CD4-positive, CD25-positive, alpha-beta regulatory T cell (primary cell): ENCODE measurements around the gene CBLB. TPM values are rescaled to one million over a fixed set of nuclear protein-coding genes. Genes with fewer than 3 reads are reported as not detected.

ENCODE experiments used
- ATAC-seq, 2 donors: fragments of 150-1000 bp; cut with Tn5 transposase; one replicate each; pipeline ENCODE4 v1.10.0; 2021; ENCODE audit warnings: low read depth in 2 of 2, moderate number of reproducible peaks in 2 of 2, moderate library complexity in 1 of 2
- DNase-seq, 3 donors: peaks; one replicate each; pipeline versions ENCODE4 v3.0.0 to v3.0.0-alpha.2; 2012 to 2022; ENCODE audit warnings: mixed read lengths in 1 of 3
- H3K27ac ChIP-seq: one replicate; pipeline ENCODE4 v1.7.0; 2013; ENCODE audit warnings: mild to moderate bottlenecking, low read length; ENCODE audit not compliant: insufficient read depth, poor library complexity, severe bottlenecking
- H3K27me3 ChIP-seq: one replicate; pipeline ENCODE4 v1.7.0; 2013; ENCODE audit warnings: low read length; ENCODE audit not compliant: control insufficient read depth, insufficient read depth
- H3K36me3 ChIP-seq: one replicate; pipeline ENCODE4 v1.7.0; 2013; ENCODE audit warnings: mild to moderate bottlenecking, low read length, moderate library complexity; ENCODE audit not compliant: control insufficient read depth, insufficient read depth
- H3K4me1 ChIP-seq: 2 replicates; pipeline ENCODE4 v1.7.0; 2013; ENCODE audit warnings: mild to moderate bottlenecking, low read length; ENCODE audit not compliant: insufficient read depth, control insufficient read depth, poor library complexity, severe bottlenecking
- H3K4me3 ChIP-seq: one replicate; pipeline ENCODE4 v1.7.0; 2013; ENCODE audit warnings: low read depth, mild to moderate bottlenecking, low read length, moderate library complexity
- H3K9me3 ChIP-seq, 2 experiments: 1 replicate in 1 of 2; 2 replicates in 1 of 2; pipeline ENCODE4 v1.7.0; 2013; ENCODE audit warnings: low read length in 2 of 2, mild to moderate bottlenecking in 1 of 2, moderate library complexity in 1 of 2; ENCODE audit not compliant: control insufficient read depth in 2 of 2
- H3K27ac Mint-ChIP-seq, 3 donors: one replicate each; pipeline ENCODE4 v1.8.0; 2020 to 2022; ENCODE audit warnings: mild to moderate bottlenecking in 3 of 3, mixed read lengths in 3 of 3, moderate library complexity in 2 of 3
- H3K27me3 Mint-ChIP-seq: one replicate; pipeline ENCODE4 v1.8.0; 2022; ENCODE audit warnings: mild to moderate bottlenecking, mixed read lengths
- H3K36me3 Mint-ChIP-seq: one replicate; pipeline ENCODE4 v1.8.0; 2020; ENCODE audit warnings: mixed read lengths
- H3K4me1 Mint-ChIP-seq, 4 donors: one replicate each; pipeline ENCODE4 v1.8.0; 2020 to 2022; ENCODE audit warnings: mixed read lengths in 4 of 4, mild to moderate bottlenecking in 1 of 4
- H3K4me3 Mint-ChIP-seq, 4 donors: one replicate each; pipeline ENCODE4 v1.8.0; 2020 to 2022; ENCODE audit warnings: mild to moderate bottlenecking in 4 of 4, mixed read lengths in 4 of 4, moderate library complexity in 3 of 4
- H3K9me3 Mint-ChIP-seq, 7 donors: one replicate each; pipeline ENCODE4 v1.8.0; 2020 to 2022; ENCODE audit warnings: mixed read lengths in 7 of 7, mild to moderate bottlenecking in 3 of 7, moderate library complexity in 2 of 7
- polyA plus RNA-seq, 4 donors: library from polyadenylated mRNA; unstranded; fragments of 300-500 nt; fragmentation: Illumina TruSeq; gene quantifications; one replicate each; pipeline ENCODE4 v1.2.3, GENCODE V29; 2021
- total RNA-seq: library from RNA; stranded (reverse); gene quantifications from one replicate; pipeline ENCODE4 v1.2.3, GENCODE V29; 2022

CBLB gene
- total and polyA plus RNA-seq, 5 donors from 2014 or later, result 23.9 to 83.1 (median 34.8) TPM

DNA sequence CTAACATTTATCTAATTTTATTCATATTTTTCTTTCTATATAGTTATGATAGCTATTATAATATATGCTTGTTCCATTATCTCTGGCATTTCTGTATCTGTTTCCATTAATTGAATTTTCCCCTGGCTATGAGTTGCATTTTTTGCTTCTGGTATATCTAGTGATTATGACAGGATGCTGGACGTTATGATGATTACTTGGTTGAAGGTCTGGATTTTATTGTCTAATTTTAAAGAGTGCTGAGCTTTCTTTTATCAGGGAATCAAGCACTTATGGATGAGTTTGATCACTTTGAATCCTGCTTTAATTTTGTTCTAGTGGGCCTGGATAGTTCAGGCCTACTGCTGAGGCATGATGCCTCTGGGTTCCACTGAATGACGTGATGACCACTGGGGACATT, 229.7 kb downstream of the CBLB start:
- DNase-seq (no peak), ATAC-seq (no peak)
- H3K4me1 ChIP-seq, result no peaks in the 10 kb centered on the region
- no peak overlapping the region for H3K4me3 Mint-ChIP-seq
- H3K36me3 ChIP-seq, result no peaks in the 10 kb centered on the region
- no peaks in the 10 kb centered on the region for H3K36me3 Mint-ChIP-seq
- no peaks in the 10 kb centered on the region for H3K4me1 Mint-ChIP-seq
- H3K27me3 Mint-ChIP-seq, result no peaks in the 10 kb centered on the region
- H3K9me3 Mint-ChIP-seq, result peaks cover 0 to 2% (median 0%) of the 10 kb centered on the region in 7 donors
- H3K4me3 ChIP-seq, result no peak overlapping the region
- H3K9me3 ChIP-seq, result no peaks in the 10 kb centered on the region
- no peaks in the 10 kb centered on the region for H3K27me3 ChIP-seq
- no peak overlapping the region for H3K27ac Mint-ChIP-seq
- no peak overlapping the region for H3K27ac ChIP-seq

DNA sequence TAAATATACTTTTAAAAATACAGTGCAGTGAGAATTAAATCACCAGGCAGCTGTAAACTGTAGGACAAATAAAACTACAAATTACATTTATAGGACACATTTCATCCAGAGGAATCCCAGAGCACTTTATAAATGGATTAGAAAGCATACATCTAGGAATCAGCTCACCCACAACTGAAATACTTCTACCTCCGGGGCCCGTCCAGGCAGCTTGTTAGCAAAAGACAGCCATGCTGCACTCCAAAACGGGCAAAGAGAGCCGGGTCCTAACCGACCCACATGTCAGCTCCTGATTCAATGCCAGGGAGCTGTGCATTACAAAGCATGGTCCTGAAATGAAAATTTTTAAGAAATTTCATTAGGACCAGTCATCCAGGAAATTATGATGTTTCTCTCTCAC, 234.1 kb downstream of the CBLB start:
- no peak for DNase-seq
- H3K36me3 Mint-ChIP-seq, result no peaks in the 10 kb centered on the region

GRCh38 chr3:105629718-105630117, 239.1 kb downstream of the CBLB start:
- H3K27me3 Mint-ChIP-seq, result peaks cover 6% of the 10 kb centered on the region
- H3K4me3 Mint-ChIP-seq, result no peak overlapping the region
- no peaks in the 10 kb centered on the region for H3K9me3 ChIP-seq
- H3K4me3 ChIP-seq, result no peak overlapping the region
- no peak for DNase-seq
- no peak overlapping the region for H3K27ac Mint-ChIP-seq
- H3K36me3 Mint-ChIP-seq, result no peaks in the 10 kb centered on the region
- no peak for ATAC-seq
- H3K36me3 ChIP-seq, result no peaks in the 10 kb centered on the region
- no peaks in the 10 kb centered on the region for H3K27me3 ChIP-seq
- H3K4me1 ChIP-seq, result no peaks in the 10 kb centered on the region
- no peaks in the 10 kb centered on the region for H3K4me1 Mint-ChIP-seq
- H3K27ac ChIP-seq, result no peak overlapping the region
- H3K9me3 Mint-ChIP-seq, result peaks cover 0 to 3% (median 0%) of the 10 kb centered on the region in 7 donors

More for the DNA sequence above, 234.1 kb downstream of the CBLB start:
- Mint-ChIP-seq H3K27ac (no peak overlapping the region), H3K4me1 (no peaks in the 10 kb centered on the region), H3K9me3 (peaks cover 0 to 3% (median 0%) of the 10 kb centered on the region in 7 donors), H3K4me3 (no peak overlapping the region), H3K27me3 (peaks cover 6% of the 10 kb centered on the region)
- Histone ChIP-seq H3K27ac (no peak overlapping the region), H3K27me3 (no peaks in the 10 kb centered on the region), H3K4me1 (no peaks in the 10 kb centered on the region), H3K36me3 (no peaks in the 10 kb centered on the region), H3K4me3 (no peak overlapping the region), H3K9me3 (no peaks in the 10 kb centered on the region)
- no peak for ATAC-seq

- Mint-ChIP-seq H3K4me1 (no peaks in the 10 kb centered on the region), H3K27ac (no peak overlapping the region), H3K36me3 (no peaks in the 10 kb centered on the region), H3K4me3 (no peak overlapping the region), H3K9me3 (peaks cover 0 to 4% (median 0%) of the 10 kb centered on the region in 7 donors), H3K27me3 (peaks cover 10% of the 10 kb centered on the region)
- Histone ChIP-seq H3K27me3 (no peaks in the 10 kb centered on the region), H3K4me1 (no peaks in the 10 kb centered on the region), H3K27ac (no peak overlapping the region), H3K4me3 (no peak overlapping the region), H3K9me3 (no peaks in the 10 kb centered on the region), H3K36me3 (no peaks in the 10 kb centered on the region)
- DNase-seq (no peak), ATAC-seq (no peak)
Measured at GRCh38 chr3:105626739-105627138, 242.1 kb downstream of the CBLB start.

- Mint-ChIP-seq H3K9me3 (peaks cover 0 to 4% (median 0%) of the 10 kb centered on the region in 7 donors), H3K4me1 (no peaks in the 10 kb centered on the region), H3K36me3 (no peaks in the 10 kb centered on the region), H3K27me3 (peaks cover 4% of the 10 kb centered on the region), H3K4me3 (no peak overlapping the region), H3K27ac (no peak overlapping the region)
- no peak for DNase-seq
- Histone ChIP-seq H3K9me3 (no peaks in the 10 kb centered on the region), H3K27me3 (no peaks in the 10 kb centered on the region), H3K4me1 (no peaks in the 10 kb centered on the region), H3K4me3 (no peak overlapping the region), H3K36me3 (no peaks in the 10 kb centered on the region), H3K27ac (no peak overlapping the region)
- ATAC-seq, result no peak
Measured at GRCh38 chr3:105622169-105622568, 246.6 kb downstream of the CBLB start.

- no peak for ATAC-seq
Measured at GRCh38 chr3:105620236-105620635, 248.6 kb downstream of the CBLB start.

DNA sequence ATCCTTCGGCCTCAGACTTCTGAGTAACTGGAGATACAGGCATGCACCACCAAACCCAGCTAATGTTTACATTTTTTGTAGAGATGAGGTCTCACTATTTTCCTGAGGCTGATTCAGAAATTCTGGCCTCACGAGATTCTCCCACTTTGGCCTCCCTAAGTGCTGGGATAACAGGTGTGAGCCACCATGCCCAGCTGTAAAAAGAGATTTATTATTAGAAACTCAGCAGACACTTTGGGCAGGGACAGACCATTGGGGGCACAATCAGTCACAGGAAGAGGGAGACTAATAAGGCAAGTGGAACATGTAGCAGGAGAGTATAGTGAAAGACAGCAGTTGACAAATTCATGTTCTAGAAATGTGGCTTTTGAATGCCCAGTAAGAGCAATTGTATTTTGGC, 249.2 kb downstream of the CBLB start:
- no peak for DNase-seq
- no peaks in the 10 kb centered on the region for H3K4me1 Mint-ChIP-seq
- H3K27me3 ChIP-seq, result no peaks in the 10 kb centered on the region

More at GRCh38 chr3:105620236-105620635, 248.6 kb downstream of the CBLB start:
- no peak for DNase-seq
- Mint-ChIP-seq H3K27ac (no peak overlapping the region), H3K27me3 (peaks cover 4% of the 10 kb centered on the region), H3K4me3 (no peak overlapping the region), H3K9me3 (peaks cover 0 to 4% (median 0%) of the 10 kb centered on the region in 7 donors), H3K36me3 (no peaks in the 10 kb centered on the region), H3K4me1 (no peaks in the 10 kb centered on the region)
- H3K4me1 ChIP-seq, result no peaks in the 10 kb centered on the region
- H3K9me3 ChIP-seq, result no peaks in the 10 kb centered on the region
- H3K27ac ChIP-seq, result no peak overlapping the region
- no peaks in the 10 kb centered on the region for H3K36me3 ChIP-seq
- no peaks in the 10 kb centered on the region for H3K27me3 ChIP-seq
- no peak overlapping the region for H3K4me3 ChIP-seq

GRCh38 chr3:105618556-105618955, 250.3 kb downstream of the CBLB start:
- peaks cover 0 to 4% (median 0%) of the 10 kb centered on the region in 7 donors for H3K9me3 Mint-ChIP-seq
- H3K27ac Mint-ChIP-seq, result no peak overlapping the region
- no peaks in the 10 kb centered on the region for H3K4me1 Mint-ChIP-seq

More for the DNA sequence above, 249.2 kb downstream of the CBLB start:
- Histone ChIP-seq H3K27ac (no peak overlapping the region), H3K4me1 (no peaks in the 10 kb centered on the region), H3K9me3 (no peaks in the 10 kb centered on the region), H3K4me3 (no peak overlapping the region), H3K36me3 (no peaks in the 10 kb centered on the region)
- Mint-ChIP-seq H3K9me3 (peaks cover 0 to 4% (median 0%) of the 10 kb centered on the region in 7 donors), H3K27ac (no peak overlapping the region), H3K4me3 (no peak overlapping the region), H3K36me3 (no peaks in the 10 kb centered on the region), H3K27me3 (peaks cover 4% of the 10 kb centered on the region)
- ATAC-seq, result no peak

More at GRCh38 chr3:105618556-105618955, 250.3 kb downstream of the CBLB start:
- DNase-seq, result no peak
- peaks cover 4% of the 10 kb centered on the region for H3K27me3 Mint-ChIP-seq
- Histone ChIP-seq H3K36me3 (no peaks in the 10 kb centered on the region), H3K4me1 (no peaks in the 10 kb centered on the region), H3K9me3 (no peaks in the 10 kb centered on the region), H3K27ac (no peak overlapping the region), H3K4me3 (no peak overlapping the region), H3K27me3 (no peaks in the 10 kb centered on the region)
- H3K4me3 Mint-ChIP-seq, result no peak overlapping the region
- H3K36me3 Mint-ChIP-seq, result no peaks in the 10 kb centered on the region
- no peak for ATAC-seq
